HL-60 (cell line): Measurements from ENCODE around the gene CTDSP1.
A peak's percentile ranks its signal among the peaks of the same experiment; 100 is the strongest.

Experiments
- DNase-seq, 2 experiments: peaks; one replicate each; pipeline ENCODE4 v3.0.0-alpha.2; 2010 to 2020; ENCODE audit warnings: low read depth in 1 of 2, low spot score in 1 of 2
- H3K27ac ChIP-seq: fragments of 250-450 bp; sonication (Bioruptor Pico); replicated peaks from 2 replicates; pipeline ENCODE4 v1.5.1; 2020; ENCODE audit warnings: mild to moderate bottlenecking, moderate library complexity
- H3K27me3 ChIP-seq: fragments of 250-450 bp; sonication (Bioruptor Pico); 2 replicates; pipeline ENCODE4 v1.5.1; 2021; ENCODE audit warnings: mild to moderate bottlenecking, moderate library complexity; ENCODE audit not compliant: insufficient read depth, poor library complexity, severe bottlenecking
- H3K4me3 ChIP-seq: replicated peaks from 2 replicates; pipeline ENCODE4 v1.5.1; 2011; ENCODE audit warnings: mild to moderate bottlenecking, control low read depth, low read length; ENCODE audit not compliant: insufficient read depth
- CTCF ChIP-seq: IDR thresholded peaks from one replicate; pipeline ENCODE4 v1.5.1; 2011; ENCODE audit warnings: low read length, control low read depth, inconsistent platforms; ENCODE audit not compliant: insufficient read depth
- GABPA ChIP-seq: IDR thresholded peaks from 2 replicates; pipeline ENCODE4 v1.6.1; 2012; ENCODE audit warnings: low read depth
- POLR2AphosphoS5 ChIP-seq: IDR thresholded peaks from 2 replicates; pipeline ENCODE4 v1.6.1; 2012; ENCODE audit warnings: low read depth
- REST ChIP-seq: IDR thresholded peaks from 2 replicates; pipeline ENCODE4 v1.6.1; 2012; ENCODE audit warnings: low read depth; ENCODE audit not compliant: insufficient replicate concordance
- SPI1 ChIP-seq: IDR thresholded peaks from 2 replicates; pipeline ENCODE4 v1.6.1; 2012; ENCODE audit warnings: low read depth, mild to moderate bottlenecking, borderline replicate concordance

Gene CTDSP1

DNA sequence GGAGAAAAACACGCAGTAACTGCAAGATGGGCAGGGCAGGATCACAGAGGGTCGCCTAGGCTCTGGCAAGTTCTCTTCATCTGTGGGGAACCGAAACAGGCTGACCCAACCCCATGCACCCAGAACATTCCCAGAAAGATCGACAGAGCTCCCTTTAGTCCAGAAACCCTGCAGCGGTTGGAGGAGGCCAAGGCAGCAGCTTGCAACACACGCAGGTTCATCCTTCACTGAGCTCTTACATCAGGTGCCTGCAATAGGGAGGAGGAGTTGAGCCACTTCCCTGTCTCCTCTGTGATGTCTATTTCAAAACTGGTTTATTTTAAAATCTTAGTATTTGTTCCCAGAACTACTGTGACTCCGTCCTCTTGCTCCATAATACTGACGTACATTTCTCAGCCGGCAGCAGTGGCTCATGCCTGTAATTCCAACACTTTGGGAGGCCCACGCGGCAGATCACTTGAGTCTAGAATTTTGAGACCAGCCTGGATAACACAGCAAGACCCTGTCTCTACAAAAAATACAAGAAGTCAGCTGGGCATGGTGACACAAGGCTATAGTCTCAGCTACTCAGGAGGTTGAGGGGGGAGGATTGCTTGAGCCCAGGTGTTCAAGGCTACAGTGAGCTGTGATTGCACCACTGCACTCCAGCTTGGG is 29.1 kb upstream of the CTDSP1 start:
- Histone ChIP-seq H3K27ac (peak overlapping the region; percentile 76), H3K4me3 (no peak overlapping the region), H3K27me3 (no peaks in the 10 kb centered on the region)
- peak; percentile 94 for DNase-seq
- TF ChIP-seq REST (no peak), POLR2AphosphoS5 (peak; percentile 61), SPI1 (peak; percentile 79; the same call in 1 of the 2 replicates), GABPA (no peak)

GRCh38 chr2:218371983-218372350 is 27.7 kb upstream of the CTDSP1 start:
- no peak for TF ChIP-seq SPI1
- TF ChIP-seq CTCF, result no peak
- no peak for TF ChIP-seq GABPA
- no peak for TF ChIP-seq REST
- TF ChIP-seq POLR2AphosphoS5, result no peak
- Histone ChIP-seq H3K27ac (peak overlapping the region; percentile 21), H3K27me3 (no peaks in the 10 kb centered on the region), H3K4me3 (no peak overlapping the region)
- DNase-seq, result no peak

DNA sequence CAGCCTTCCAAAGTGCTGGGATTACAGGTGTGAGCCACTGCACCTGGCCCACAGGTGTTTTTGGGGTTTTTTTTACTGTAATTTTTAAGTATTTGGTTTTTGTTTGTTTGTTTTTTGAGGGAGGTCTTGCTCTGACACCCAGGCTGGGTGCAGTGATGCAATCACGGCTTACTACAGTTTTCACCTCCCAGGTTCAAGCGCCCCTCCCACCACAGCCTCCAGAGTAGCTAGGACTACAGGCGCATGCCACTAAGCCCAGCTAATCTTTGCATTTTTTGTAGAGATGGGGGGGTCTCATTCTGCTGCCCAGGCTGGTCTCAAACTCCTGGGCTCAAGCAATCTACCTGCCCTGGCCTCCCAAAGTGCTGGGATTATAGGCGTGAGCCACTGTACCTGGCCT is 24.9 kb upstream of the CTDSP1 start:
- DNase-seq, result no peak
- H3K27ac ChIP-seq, result no peak overlapping the region
- no peak for TF ChIP-seq POLR2AphosphoS5
- TF ChIP-seq GABPA, result no peak
- TF ChIP-seq SPI1, result no peak
- TF ChIP-seq CTCF, result no peak
- no peak for TF ChIP-seq REST
- no peaks in the 10 kb centered on the region for H3K27me3 ChIP-seq
- H3K4me3 ChIP-seq, result no peak overlapping the region
